ENCODE measurements around the gene NCAPH2.

DNA sequence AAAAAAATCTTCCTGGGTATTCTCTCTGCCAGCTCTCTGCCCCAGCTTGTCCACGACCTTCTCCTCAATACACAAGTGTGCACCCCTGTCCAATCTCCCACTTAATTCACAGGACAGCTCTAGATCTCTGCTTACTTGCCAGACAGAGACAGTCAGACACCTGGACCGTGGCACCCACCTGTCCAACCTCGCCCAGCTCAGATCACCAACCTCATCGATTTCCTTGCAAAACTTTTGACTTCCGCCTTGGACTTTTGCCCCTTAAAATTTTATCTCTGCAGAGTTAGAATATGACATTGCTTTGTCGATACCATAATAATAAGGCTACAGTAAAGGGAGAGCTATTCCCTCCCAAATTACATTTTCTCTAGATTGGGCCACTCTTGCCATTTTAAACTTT, 10.9 kb upstream of the NCAPH2 start:
- no peak for TF ChIP-seq CTCF (IDR thresholded peaks at IDR 0.05)
- TF ChIP-seq POLR2A (IDR thresholded peaks at IDR 0.05), result no peak
